Suprapubic skin (tissue), 3 donors: ENCODE results near the gene DNAJC18.
"Not testable (repeated sequence)": the region's sequence is repeated elsewhere in the genome, so short reads cannot be mapped to it uniquely, and the experiment has no call there.

Experiments
- CTCF ChIP-seq, 2 donors: fragments of 200-600 bp in 1 of 2; fragments of 450-650 bp in 1 of 2; sonication (generic) in 1 of 2; IDR thresholded peaks; one replicate each; pipeline ENCODE4 v1.5.1; 2016 to 2019; ENCODE audit warnings: antibody characterized with exemption in 2 of 2, mild to moderate bottlenecking in 1 of 2, moderate library complexity in 1 of 2
- EP300 ChIP-seq: sonication (generic); formaldehyde crosslinking; IDR thresholded peaks from one replicate; pipeline ENCODE4 v1.6.1; 2017; ENCODE audit warnings: antibody characterized with exemption
- POLR2A ChIP-seq, 2 donors: fragments of 450-650 bp; IDR thresholded peaks; one replicate each; pipeline ENCODE4 v1.6.1; 2017; ENCODE audit warnings: antibody characterized with exemption in 2 of 2, mild to moderate bottlenecking in 2 of 2, moderate library complexity in 2 of 2

- TF ChIP-seq CTCF (IDR thresholded peaks at IDR 0.05); POLR2A (IDR thresholded peaks at IDR 0.05); EP300: not testable (repeated sequence)
Observed at GRCh38 chr5:139479729-139480128, 40.4 kb upstream of the DNAJC18 start.
